Fibroblast of lung (primary cell): Measurements from ENCODE around the gene IMP4. TPM values are rescaled to one million over a fixed set of nuclear protein-coding genes. Genes with fewer than 3 reads are reported as not detected.

ENCODE experiments used
- DNase-seq, 2 donors: peaks; one replicate each; pipeline versions ENCODE4 v3.0.0 to v3.0.0-alpha.2; 2010; ENCODE audit warnings: low read depth in 2 of 2
- H2AFZ ChIP-seq: 2 replicates; pipeline ENCODE4 v1.5.1; 2012; ENCODE audit warnings: low read length, control low read depth, inconsistent platforms
- H3K27ac ChIP-seq: 2 replicates; pipeline ENCODE4 v1.5.1; 2011; ENCODE audit warnings: low read length, control low read depth; ENCODE audit not compliant: insufficient read depth
- H3K27me3 ChIP-seq: 2 replicates; pipeline ENCODE4 v1.5.1; 2011; ENCODE audit warnings: mild to moderate bottlenecking, low read length; ENCODE audit not compliant: control insufficient read depth, insufficient read depth
- H3K36me3 ChIP-seq: 2 replicates; pipeline ENCODE4 v1.5.1; 2011; ENCODE audit warnings: low read length; ENCODE audit not compliant: control insufficient read depth, insufficient read depth
- H3K4me1 ChIP-seq: 2 replicates; pipeline ENCODE4 v1.5.1; 2011; ENCODE audit warnings: low read length; ENCODE audit not compliant: control insufficient read depth, insufficient read depth; ENCODE audit errors: extremely low read depth
- H3K4me2 ChIP-seq: 2 replicates; pipeline ENCODE4 v1.5.1; 2011; ENCODE audit warnings: low read length, control low read depth; ENCODE audit not compliant: insufficient read depth; ENCODE audit errors: extremely low read depth
- H3K4me3 ChIP-seq, 4 experiments: fragments of 200-600 bp in 1 of 4; sonication (generic) in 1 of 4; replicated peaks in 1 of 4; 2 replicates each; pipeline ENCODE4 v1.5.1; 2011 to 2016; ENCODE audit warnings: low read length in 4 of 4, low read depth in 3 of 4, mild to moderate bottlenecking in 3 of 4, control low read depth in 2 of 4, inconsistent platforms in 1 of 4, mixed read lengths in 1 of 4; ENCODE audit not compliant: insufficient read depth in 1 of 4; ENCODE audit errors: control extremely low read depth in 1 of 4
- H3K79me2 ChIP-seq: 2 replicates; pipeline ENCODE4 v1.5.1; 2012; ENCODE audit warnings: mild to moderate bottlenecking, low read length, inconsistent platforms; ENCODE audit not compliant: control insufficient read depth, insufficient read depth
- H3K9ac ChIP-seq: 2 replicates; pipeline ENCODE4 v1.5.1; 2011; ENCODE audit warnings: mild to moderate bottlenecking, low read length, control low read depth; ENCODE audit not compliant: insufficient read depth
- H3K9me3 ChIP-seq: 2 replicates; pipeline ENCODE4 v1.5.1; 2012; ENCODE audit warnings: low read depth, low read length; ENCODE audit not compliant: control insufficient read depth, insufficient read depth
- H4K20me1 ChIP-seq: 2 replicates; pipeline ENCODE4 v1.5.1; 2011; ENCODE audit warnings: low read length; ENCODE audit not compliant: control insufficient read depth, insufficient read depth; ENCODE audit errors: extremely low read depth
- EZH2 ChIP-seq: IDR thresholded peaks from 2 replicates; pipeline ENCODE4 v1.5.1; 2012; ENCODE audit warnings: low read length, control low read depth, mild to moderate bottlenecking; ENCODE audit errors: missing control alignments
- polyA plus RNA-seq, 2 donors: library from polyadenylated mRNA; depleted of rRNA in 1 of 2; stranded (reverse) in 1 of 2; unstranded in 1 of 2; fragments of >200 nt; gene quantifications; 2 replicates each; pipeline ENCODE4 v1.2.1, GENCODE V29; 2011 to 2012; ENCODE audit warnings: missing spikeins in 1 of 2
- total RNA-seq: library from RNA; depleted of rRNA; stranded (reverse); fragments of >200 nt; gene quantifications from 2 replicates; pipeline ENCODE4 v1.2.1, GENCODE V29; 2014
- TF ChIP-seq, protein P1 (sequence below), 2 donors: IDR thresholded peaks in 1 of 2; conservative IDR thresholded peaks in 1 of 2; 1 replicate in 1 of 2; 2 replicates in 1 of 2; pipeline ENCODE4 v1.5.1; 2011 to 2012; ENCODE audit warnings: low read length in 2 of 2, control low read depth in 1 of 2, inconsistent platforms in 1 of 2, low read depth in 1 of 2, mild to moderate bottlenecking in 1 of 2

IMP4 gene
- total and polyA plus RNA-seq, 2 donors (not counting 1 experiment from before 2014, with no cell fraction given): 46.3 to 58.0 TPM

DNA sequence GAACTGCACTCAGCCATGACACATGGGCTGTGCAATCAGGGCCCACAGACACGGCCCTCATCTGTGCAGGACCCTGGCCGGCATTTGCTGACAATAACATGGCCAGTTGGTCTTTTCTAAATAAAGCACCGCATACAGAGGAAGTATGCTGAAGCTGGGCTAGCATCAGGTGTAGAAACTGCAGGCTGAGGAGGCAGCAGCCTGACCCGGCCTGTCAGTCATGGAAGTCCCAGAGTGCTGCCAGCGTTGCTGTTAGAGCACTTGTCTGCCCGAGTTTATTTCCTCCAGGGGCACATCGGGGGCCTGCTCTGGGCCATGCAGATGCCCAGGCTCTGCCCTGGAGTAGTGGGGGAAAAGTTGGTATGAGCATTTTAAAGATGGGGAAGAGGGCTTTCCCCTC lies 9.0 kb downstream of the IMP4 start:
- H4K20me1 ChIP-seq: no peaks in the 10 kb centered on the region
- H3K4me2 ChIP-seq: no peak overlapping the region
- peaks cover 6% of the 10 kb centered on the region for H3K36me3 ChIP-seq
- H3K9me3 ChIP-seq: no peaks in the 10 kb centered on the region
- no peak overlapping the region for H2AFZ ChIP-seq
- no peak overlapping the region for H3K9ac ChIP-seq
- H3K27me3 ChIP-seq: no peaks in the 10 kb centered on the region
- DNase-seq: no peak
- H3K27ac ChIP-seq: no peak overlapping the region
- TF ChIP-seq EZH2: no peak
- TF ChIP-seq, protein P1, sequence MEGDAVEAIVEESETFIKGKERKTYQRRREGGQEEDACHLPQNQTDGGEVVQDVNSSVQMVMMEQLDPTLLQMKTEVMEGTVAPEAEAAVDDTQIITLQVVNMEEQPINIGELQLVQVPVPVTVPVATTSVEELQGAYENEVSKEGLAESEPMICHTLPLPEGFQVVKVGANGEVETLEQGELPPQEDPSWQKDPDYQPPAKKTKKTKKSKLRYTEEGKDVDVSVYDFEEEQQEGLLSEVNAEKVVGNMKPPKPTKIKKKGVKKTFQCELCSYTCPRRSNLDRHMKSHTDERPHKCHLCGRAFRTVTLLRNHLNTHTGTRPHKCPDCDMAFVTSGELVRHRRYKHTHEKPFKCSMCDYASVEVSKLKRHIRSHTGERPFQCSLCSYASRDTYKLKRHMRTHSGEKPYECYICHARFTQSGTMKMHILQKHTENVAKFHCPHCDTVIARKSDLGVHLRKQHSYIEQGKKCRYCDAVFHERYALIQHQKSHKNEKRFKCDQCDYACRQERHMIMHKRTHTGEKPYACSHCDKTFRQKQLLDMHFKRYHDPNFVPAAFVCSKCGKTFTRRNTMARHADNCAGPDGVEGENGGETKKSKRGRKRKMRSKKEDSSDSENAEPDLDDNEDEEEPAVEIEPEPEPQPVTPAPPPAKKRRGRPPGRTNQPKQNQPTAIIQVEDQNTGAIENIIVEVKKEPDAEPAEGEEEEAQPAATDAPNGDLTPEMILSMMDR (conservative IDR thresholded peaks at IDR 0.05 in 1 of 2, IDR thresholded peaks at IDR 0.05 in 1 of 2; ENCODE audit: low read depth in 1 of 2, low read length in 2 of 2): no peak
- H3K4me1 ChIP-seq: peaks cover 2% of the 10 kb centered on the region
- H3K4me3 ChIP-seq: no peak overlapping the region
- no peaks in the 10 kb centered on the region for H3K79me2 ChIP-seq

DNA sequence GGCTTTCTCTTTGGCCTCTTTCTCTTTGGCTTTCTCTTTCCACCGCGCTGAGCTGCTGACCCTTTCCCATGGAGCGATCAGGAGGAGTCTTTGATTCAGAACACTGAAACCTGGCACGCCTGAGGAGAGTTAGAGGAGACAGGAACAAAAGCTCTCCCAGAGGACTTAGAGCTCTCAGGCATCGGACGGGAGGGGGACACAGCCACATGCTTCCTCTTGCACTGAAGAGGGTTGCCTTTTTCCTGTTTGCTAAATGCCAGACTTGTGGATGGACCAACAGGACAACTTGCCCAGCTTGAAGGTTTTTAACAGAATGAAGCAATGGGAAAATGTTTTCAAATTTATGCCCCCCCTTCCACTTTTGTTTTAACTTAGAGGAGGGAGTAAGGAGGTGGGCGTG lies 9.5 kb downstream of the IMP4 start:
- Histone ChIP-seq H2AFZ (no peak overlapping the region), H3K27me3 (no peaks in the 10 kb centered on the region), H3K27ac (no peak overlapping the region), H3K9me3 (no peaks in the 10 kb centered on the region), H3K9ac (no peak overlapping the region), H3K36me3 (peaks cover 5% of the 10 kb centered on the region), H3K79me2 (no peaks in the 10 kb centered on the region), H3K4me1 (peaks cover 2% of the 10 kb centered on the region), H3K4me2 (no peak overlapping the region), H4K20me1 (no peaks in the 10 kb centered on the region), H3K4me3 (no peak overlapping the region)
- TF ChIP-seq EZH2: no peak
- TF ChIP-seq, protein P1 (conservative IDR thresholded peaks at IDR 0.05 in 1 of 2, IDR thresholded peaks at IDR 0.05 in 1 of 2; ENCODE audit: low read depth in 1 of 2, low read length in 2 of 2): no peak
- DNase-seq: no peak

DNA sequence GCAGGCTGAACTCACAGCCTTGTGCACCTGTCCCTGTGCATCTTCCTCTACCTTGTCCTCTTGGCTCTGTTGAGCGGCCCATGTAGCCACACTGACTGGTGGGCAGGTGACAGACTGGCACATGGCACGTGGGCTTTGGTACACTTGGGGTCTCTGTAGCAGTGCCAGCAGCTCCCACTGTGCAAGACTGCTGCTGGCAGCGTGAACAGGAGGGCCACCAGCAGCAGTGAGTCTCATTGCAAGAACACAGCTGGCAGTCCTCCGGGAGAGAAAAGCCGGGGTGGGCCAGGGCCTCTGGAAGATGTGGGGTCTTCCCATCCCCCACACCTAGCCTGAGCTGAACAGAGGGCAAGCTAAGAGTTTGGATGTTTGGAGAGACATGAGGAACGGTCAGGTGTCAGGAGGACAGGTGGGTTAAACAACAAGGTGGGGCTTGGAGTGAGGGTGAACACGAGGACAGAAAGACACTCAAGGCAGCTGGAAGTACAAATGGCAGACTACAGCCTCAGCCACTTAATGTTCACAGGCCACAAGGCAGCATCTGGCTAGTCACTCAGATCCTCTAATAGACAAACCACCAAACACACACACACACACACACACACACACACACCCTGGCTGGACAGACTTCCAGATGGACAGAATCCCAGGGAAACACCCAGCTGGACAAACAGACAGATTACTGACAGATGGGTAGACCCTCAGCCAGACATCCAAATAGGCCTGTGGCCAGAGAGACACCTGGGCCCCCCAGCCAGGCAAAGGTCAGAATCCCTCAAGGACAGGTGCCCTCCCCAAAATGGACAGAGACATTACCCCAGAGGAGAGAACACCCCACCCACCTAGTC lies 10.8 kb downstream of the IMP4 start:
- no peaks in the 10 kb centered on the region for H3K36me3 ChIP-seq
- no peak overlapping the region for H3K4me3 ChIP-seq
- no peak overlapping the region for H3K4me2 ChIP-seq
- TF ChIP-seq EZH2: no peak
- TF ChIP-seq, protein P1 (conservative IDR thresholded peaks at IDR 0.05 in 1 of 2, IDR thresholded peaks at IDR 0.05 in 1 of 2; ENCODE audit: low read depth in 1 of 2, low read length in 2 of 2): no peak
- H3K4me1 ChIP-seq: peaks cover 2% of the 10 kb centered on the region
- H2AFZ ChIP-seq: no peak overlapping the region
- H3K9me3 ChIP-seq: no peaks in the 10 kb centered on the region
- H3K27me3 ChIP-seq: no peaks in the 10 kb centered on the region
- no peaks in the 10 kb centered on the region for H4K20me1 ChIP-seq
- H3K27ac ChIP-seq: no peak overlapping the region
- DNase-seq: no peak
- no peaks in the 10 kb centered on the region for H3K79me2 ChIP-seq
- H3K9ac ChIP-seq: no peak overlapping the region
